Stimulated activated CD8-positive, alpha-beta memory T cell treated with anti-CD3 and anti-CD28 coated beads, Interleukin-12 subunit alpha, Interleukin-12 subunit beta, amount 100 ng/mL, for 1 hour (primary cell): ENCODE data around the gene PCDHGA6.
"Not testable (repeated sequence)": the region's sequence is repeated elsewhere in the genome, so short reads cannot be mapped to it uniquely, and the experiment has no call there.

Source experiments
- DNase-seq: peaks from one replicate; pipeline ENCODE4 v3.0.0-alpha.2; 2020; ENCODE audit warnings: low read depth

Gene PCDHGA6

GRCh38 chr5:141360685-141361084 lies 13.0 kb upstream of the PCDHGA6 start:
- DNase-seq, result no peak

- DNase-seq, result no peak
These were observed 11.0 kb upstream of the PCDHGA6 start for GRCh38 chr5:141362719-141363118.

GRCh38 chr5:141363952-141364660 lies 9.6 kb upstream of the PCDHGA6 start, which contains the start of gene PCDHGA5:
Gene PCDHGA5 (plus strand): TSS chr5:141364162. CDS start chr5:141364331, 169 bp downstream.
- DNase-seq, result no peak

GRCh38 chr5:141366016-141366896 lies 7.4 kb upstream of the PCDHGA6 start:
- no peak for DNase-seq

GRCh38 chr5:141369994-141370848 lies 3.5 kb upstream of the PCDHGA6 start, which contains the start of gene PCDHGB3:
Gene PCDHGB3 (plus strand): TSS chr5:141370242. CDS start chr5:141370395, 153 bp downstream.
- DNase-seq, result no peak

GRCh38 chr5:141371572-141372475 lies 1.9 kb upstream of the PCDHGA6 start:
- no peak for DNase-seq

- DNase-seq, result no peak
These were observed 936 bp downstream of the PCDHGA6 start for GRCh38 chr5:141374627-141375026.

GRCh38 chr5:141375444-141376155 lies 1.9 kb downstream of the PCDHGA6 start:
- DNase-seq, result not testable (repeated sequence)

- DNase-seq, result no peak
These were observed 9.0 kb downstream of the PCDHGA6 start, which contains the start of gene PCDHGA7 for GRCh38 chr5:141382469-141383294. Gene PCDHGA7 (plus strand): TSS chr5:141382742. CDS start chr5:141382900, 158 bp downstream.

GRCh38 chr5:141383345-141383744 lies 9.7 kb downstream of the PCDHGA6 start:
- no peak for DNase-seq

- DNase-seq, result no peak
These were observed 11.0 kb downstream of the PCDHGA6 start for GRCh38 chr5:141384471-141385267.

- not testable (repeated sequence) for DNase-seq
These were observed 14.0 kb downstream of the PCDHGA6 start, which contains the start of gene PCDHGB4 for GRCh38 chr5:141387557-141388311. Gene PCDHGB4 (plus strand): TSS chr5:141387698. CDS start chr5:141387885, 187 bp downstream.

- no peak for DNase-seq
These were observed 15.0 kb downstream of the PCDHGA6 start for GRCh38 chr5:141388661-141389060.

GRCh38 chr5:141389153-141390042 lies 15.7 kb downstream of the PCDHGA6 start:
- no peak for DNase-seq

- no peak for DNase-seq
These were observed 18.9 kb downstream of the PCDHGA6 start, which contains the start of gene PCDHGA8 for GRCh38 chr5:141392429-141393198. Gene PCDHGA8 (plus strand): TSS chr5:141392633. CDS start chr5:141392814, 181 bp downstream.
